HG02884 (cell line): ENCODE measurements around the gene FABP6.

Experiments used
- ATAC-seq: cut with Tn5 transposase; IDR thresholded peaks from one replicate; pipeline ENCODE4 v1.9.1; 2021; ENCODE audit warnings: mild to moderate bottlenecking, moderate library complexity; ENCODE audit not compliant: unreplicated experiment

Gene FABP6

GRCh38 chr5:160287378-160288051 is 58.2 kb downstream of the FABP6 start:
- ATAC-seq: no peak
